BLaER1 treated with 17β-estradiol and CSF1 and Interleukin-3, amounts not matched to agents 10 nM and 100 nM (cell line): ENCODE data around the gene TMEM167B.
"Not testable (repeated sequence)": the region's sequence is repeated elsewhere in the genome, so short reads cannot be mapped to it uniquely, and the experiment has no call there.

ENCODE experiments used
- H3K27ac ChIP-seq, 11 experiments: shearing (Covaris generic); formaldehyde crosslinking; 2 replicates each; pipeline ENCODE4 v1.8.1; 2022
- H3K27me3 ChIP-seq, 11 experiments: shearing (Covaris generic); formaldehyde crosslinking; 2 replicates each; pipeline ENCODE4 v1.8.1; 2022
- H3K36me3 ChIP-seq, 11 experiments: shearing (Covaris generic); formaldehyde crosslinking; 2 replicates each; pipeline ENCODE4 v1.8.1; 2022
- H3K4me1 ChIP-seq, 10 experiments: shearing (Covaris generic); formaldehyde crosslinking; 2 replicates each; pipeline ENCODE4 v1.8.1; 2022
- H3K4me2 ChIP-seq, 11 experiments: shearing (Covaris generic); formaldehyde crosslinking; 2 replicates each; pipeline ENCODE4 v1.8.1; 2022
- H3K4me3 ChIP-seq, 10 experiments: shearing (Covaris generic); formaldehyde crosslinking; 2 replicates each; pipeline ENCODE4 v1.8.1; 2022
- H3K9ac ChIP-seq, 11 experiments: shearing (Covaris generic); formaldehyde crosslinking; 2 replicates each; pipeline ENCODE4 v1.8.1; 2022
- H3K9me3 ChIP-seq, 11 experiments: shearing (Covaris generic); formaldehyde crosslinking; replicated peaks in 1 of 11; 2 replicates each; pipeline ENCODE4 v1.8.1; 2022
- H4K20me1 ChIP-seq, 11 experiments: shearing (Covaris generic); formaldehyde crosslinking; 2 replicates each; pipeline ENCODE4 v1.8.1; 2022
- Cebpa-rat ChIP-seq, 11 experiments: shearing (Covaris generic); IDR thresholded peaks; 2 replicates each; pipeline ENCODE4 v1.8.1; 2022

TMEM167B gene

GRCh38 chr1:109050228-109050995 lies 40.2 kb upstream of the TMEM167B start:
- no peaks in the 10 kb centered on the region for H4K20me1 ChIP-seq
- H3K9ac ChIP-seq = no peak overlapping the region
- H3K4me2 ChIP-seq = no peak overlapping the region
- no peak for TF ChIP-seq Cebpa-rat (IDR thresholded peaks at IDR 0.05)
- H3K36me3 ChIP-seq = no peaks in the 10 kb centered on the region
- H3K4me1 ChIP-seq = peaks cover 0 to 4% (median 0%) of the 10 kb centered on the region in 10 experiments; a peak in 1 of 20 replicates
- no peak overlapping the region for H3K4me3 ChIP-seq
- H3K27ac ChIP-seq = no peak overlapping the region
- H3K27me3 ChIP-seq = no peaks in the 10 kb centered on the region
- H3K9me3 ChIP-seq = peaks cover 9 to 22% (median 16%) of the 10 kb centered on the region in 11 experiments; a peak in 19 of 22 replicates

- not testable (repeated sequence) for H3K27me3 ChIP-seq, H4K20me1 ChIP-seq, H3K9ac ChIP-seq, H3K27ac ChIP-seq, H3K4me3 ChIP-seq, H3K36me3 ChIP-seq, H3K4me1 ChIP-seq, H3K4me2 ChIP-seq
- H3K9me3 ChIP-seq = peaks cover 9 to 22% (median 16%) of the 10 kb centered on the region in 11 experiments; a peak in 19 of 22 replicates
Measured at GRCh38 chr1:109052145-109052544, 38.4 kb upstream of the TMEM167B start.

DNA sequence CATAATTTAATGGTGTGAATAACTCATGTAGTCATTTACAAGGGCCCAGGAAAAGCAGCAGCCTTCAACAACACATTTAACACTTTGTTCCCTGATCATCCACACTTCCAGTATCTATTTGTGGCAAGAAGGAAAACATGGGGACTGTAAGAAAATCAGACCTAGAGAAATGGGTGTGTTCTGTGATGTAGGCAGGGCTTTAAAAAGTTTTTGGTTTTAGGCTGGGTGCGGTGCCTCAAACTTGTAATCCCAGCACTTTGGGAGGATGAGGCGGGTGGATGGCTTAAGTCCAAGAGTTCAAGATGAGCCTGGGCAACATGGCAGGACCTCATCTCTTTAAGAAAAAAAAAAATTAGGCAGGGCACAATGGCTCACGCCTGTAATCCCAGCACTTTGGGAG lies 34.5 kb upstream of the TMEM167B start:
- Histone ChIP-seq H3K4me1 (no peaks in the 10 kb centered on the region), H3K27ac (no peak overlapping the region), H3K36me3 (0 out of 22 replicates have a peak, but pooled peaks cover 0 to 5% (median 0%) of the 10 kb centered on the region in 11 experiments), H3K9ac (no peak overlapping the region), H3K4me3 (no peak overlapping the region), H3K9me3 (peaks cover 9 to 22% (median 16%) of the 10 kb centered on the region in 11 experiments; a peak in 19 of 22 replicates), H4K20me1 (no peaks in the 10 kb centered on the region), H3K4me2 (no peak overlapping the region), H3K27me3 (no peaks in the 10 kb centered on the region)
- TF ChIP-seq Cebpa-rat (IDR thresholded peaks at IDR 0.05) = no peak

GRCh38 chr1:109059026-109059425 lies 31.5 kb upstream of the TMEM167B start:
- 0 out of 22 replicates have a peak, but pooled peaks cover 0 to 4% (median 0%) of the 10 kb centered on the region in 11 experiments for H4K20me1 ChIP-seq
- H3K4me3 ChIP-seq = no peak overlapping the region
- H3K4me1 ChIP-seq = no peaks in the 10 kb centered on the region
- H3K27ac ChIP-seq = no peak overlapping the region
- no peak overlapping the region for H3K9ac ChIP-seq
- peaks cover 10 to 34% (median 20%) of the 10 kb centered on the region in 11 experiments for H3K36me3 ChIP-seq
- H3K9me3 ChIP-seq = peaks cover 0 to 4% (median 0%) of the 10 kb centered on the region in 11 experiments; a peak in 6 of 22 replicates
- no peak overlapping the region for H3K4me2 ChIP-seq
- TF ChIP-seq Cebpa-rat (IDR thresholded peaks at IDR 0.05) = no peak
- no peaks in the 10 kb centered on the region for H3K27me3 ChIP-seq

- H3K27me3 ChIP-seq = no peaks in the 10 kb centered on the region
- peaks cover 0 to 9% (median 0%) of the 10 kb centered on the region in 11 experiments; a peak in 3 of 22 replicates for H4K20me1 ChIP-seq
- no peaks in the 10 kb centered on the region for H3K4me1 ChIP-seq
- H3K27ac ChIP-seq = no peak overlapping the region
- no peak overlapping the region for H3K9ac ChIP-seq
- H3K4me2 ChIP-seq = no peak overlapping the region
- H3K36me3 ChIP-seq = peaks cover 26 to 51% (median 36%) of the 10 kb centered on the region in 11 experiments
- H3K4me3 ChIP-seq = no peak overlapping the region
- TF ChIP-seq Cebpa-rat (IDR thresholded peaks at IDR 0.05) = no peak
- H3K9me3 ChIP-seq = no peaks in the 10 kb centered on the region
Measured at GRCh38 chr1:109060707-109061106, 29.9 kb upstream of the TMEM167B start.

- Histone ChIP-seq H4K20me1 (peaks cover 0 to 13% (median under 1%) of the 10 kb centered on the region in 11 experiments; a peak in 5 of 22 replicates), H3K27ac (no peak overlapping the region), H3K9me3 (no peaks in the 10 kb centered on the region), H3K4me2 (no peak overlapping the region), H3K9ac (no peak overlapping the region), H3K4me1 (no peaks in the 10 kb centered on the region), H3K4me3 (no peak overlapping the region), H3K36me3 (peaks cover 31 to 55% (median 41%) of the 10 kb centered on the region in 11 experiments), H3K27me3 (no peaks in the 10 kb centered on the region)
- no peak for TF ChIP-seq Cebpa-rat (IDR thresholded peaks at IDR 0.05)
Measured at GRCh38 chr1:109061183-109061582, 29.4 kb upstream of the TMEM167B start.

GRCh38 chr1:109065137-109065536 lies 25.4 kb upstream of the TMEM167B start:
- no peak overlapping the region for H3K4me3 ChIP-seq
- no peak overlapping the region for H3K27ac ChIP-seq
- no peaks in the 10 kb centered on the region for H3K27me3 ChIP-seq
- H4K20me1 ChIP-seq = peaks cover 0 to 53% (median 23%) of the 10 kb centered on the region in 11 experiments; a peak in 11 of 22 replicates
- H3K9me3 ChIP-seq = no peaks in the 10 kb centered on the region
- peaks cover 69 to 95% (median 81%) of the 10 kb centered on the region in 11 experiments for H3K36me3 ChIP-seq
- TF ChIP-seq Cebpa-rat (IDR thresholded peaks at IDR 0.05) = no peak
- no peak overlapping the region; a peak in 1 of 22 replicates for H3K9ac ChIP-seq
- peaks cover 0 to 3% (median 0%) of the 10 kb centered on the region in 10 experiments; a peak in 2 of 20 replicates for H3K4me1 ChIP-seq
- H3K4me2 ChIP-seq = no peak overlapping the region

DNA sequence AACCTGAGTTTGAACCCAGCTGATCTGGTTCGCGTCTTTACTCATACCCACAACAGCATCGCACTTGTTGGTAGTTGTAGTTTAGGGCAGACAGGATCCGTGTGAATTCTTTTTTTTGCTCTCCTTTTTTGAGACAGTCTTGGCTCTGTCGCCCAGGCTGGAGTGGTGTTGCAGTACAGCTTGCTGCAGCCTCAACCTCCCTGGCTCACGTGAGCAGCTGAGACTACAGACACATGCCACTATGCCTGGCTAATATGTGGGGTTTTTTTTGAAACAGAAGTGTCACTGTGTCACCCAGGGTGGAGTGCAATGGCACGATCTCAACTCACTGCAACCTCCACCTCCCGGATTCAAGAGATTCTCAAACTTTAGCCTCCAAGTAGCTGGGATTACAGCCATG lies 22.7 kb upstream of the TMEM167B start:
- no peak overlapping the region for H3K27ac ChIP-seq
- H3K4me1 ChIP-seq = peaks cover 0 to 16% (median 7%) of the 10 kb centered on the region in 10 experiments; a peak in 11 of 20 replicates
- no peak overlapping the region for H3K4me3 ChIP-seq
- no peak for TF ChIP-seq Cebpa-rat (IDR thresholded peaks at IDR 0.05)
- H3K4me2 ChIP-seq = no peak overlapping the region
- H3K9ac ChIP-seq = no peak overlapping the region
- H3K27me3 ChIP-seq = no peaks in the 10 kb centered on the region
- no peaks in the 10 kb centered on the region for H3K9me3 ChIP-seq
- H4K20me1 ChIP-seq = peaks cover 0 to 80% (median 28%) of the 10 kb centered on the region in 11 experiments; a peak in 11 of 22 replicates
- H3K36me3 ChIP-seq = peaks cover 83 to 99% (median 95%) of the 10 kb centered on the region in 11 experiments

DNA sequence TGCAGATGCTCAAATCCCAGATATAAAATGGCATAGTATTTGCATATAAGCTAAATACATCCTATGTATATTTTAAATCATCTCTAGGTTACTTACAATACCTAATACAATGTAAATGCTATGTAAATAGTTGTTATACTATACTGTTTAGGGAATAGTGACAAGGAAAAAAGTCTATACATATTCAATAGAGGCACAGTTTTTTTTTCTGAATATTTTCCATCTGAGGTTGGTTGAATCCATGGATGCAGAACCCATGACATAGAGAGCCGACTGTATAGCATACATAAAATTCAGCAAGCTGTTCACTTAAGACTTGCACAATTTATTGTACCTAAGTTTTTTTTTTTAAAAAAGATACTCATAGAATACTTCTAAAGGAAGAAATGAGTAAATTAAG lies 21.3 kb upstream of the TMEM167B start:
- Histone ChIP-seq H3K4me3 (no peak overlapping the region), H3K27me3 (no peaks in the 10 kb centered on the region), H3K4me1 (peaks cover 0 to 24% (median 10%) of the 10 kb centered on the region in 10 experiments; a peak in 13 of 20 replicates), H4K20me1 (peaks cover 0 to 89% (median 28%) of the 10 kb centered on the region in 11 experiments; a peak in 11 of 22 replicates), H3K36me3 (peaks cover 78 to 98% (median 92%) of the 10 kb centered on the region in 11 experiments), H3K9ac (no peak overlapping the region), H3K4me2 (no peak overlapping the region), H3K27ac (no peak overlapping the region), H3K9me3 (peaks cover 0 to 8% (median 6%) of the 10 kb centered on the region in 11 experiments; a peak in 14 of 22 replicates)
- no peak for TF ChIP-seq Cebpa-rat (IDR thresholded peaks at IDR 0.05)
